ENCODE measurements around the gene AKR1D1.
"Not testable (repeated sequence)": the region's sequence is repeated elsewhere in the genome, so short reads cannot be mapped to it uniquely, and the experiment has no call there.

AKR1D1 gene

DNA sequence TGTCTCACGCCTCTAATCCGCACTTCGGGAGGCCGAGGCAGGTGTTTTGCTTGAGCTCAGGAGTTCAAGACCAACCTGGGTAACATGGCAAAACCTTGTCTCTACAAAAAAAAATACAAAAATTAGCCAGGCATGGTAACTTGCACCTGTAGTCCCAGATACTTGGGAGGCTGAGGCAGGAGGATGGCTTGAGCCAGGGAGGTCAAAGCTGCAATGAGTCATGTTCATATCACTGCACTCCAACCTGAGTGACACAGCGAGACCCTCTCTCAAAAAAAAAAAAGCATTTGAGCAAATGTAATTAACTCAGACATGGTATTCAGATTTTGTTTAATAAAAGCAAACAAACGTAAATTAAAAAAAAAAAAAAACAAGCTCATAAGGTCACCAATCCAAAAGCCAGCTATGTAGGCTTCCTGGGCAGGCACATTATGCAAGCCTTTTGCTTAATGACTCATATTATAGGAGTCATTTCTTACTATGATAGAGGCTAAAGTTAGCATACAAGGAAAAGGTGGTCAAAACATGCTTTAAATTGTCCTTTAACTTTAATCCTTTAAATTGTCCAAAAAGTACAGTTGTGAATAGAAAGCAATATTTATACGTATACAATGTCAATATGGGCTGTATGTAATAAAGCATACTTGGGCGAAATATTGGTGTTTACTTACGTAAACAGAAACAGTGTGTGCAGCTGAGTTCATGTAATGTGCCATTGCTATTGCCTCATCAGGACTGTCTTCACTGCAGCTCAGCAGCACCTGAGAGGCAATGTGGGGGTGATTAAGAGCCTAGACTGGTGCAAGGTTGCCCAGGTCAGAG, 13.0 kb downstream of the AKR1D1 start:
- Histone ChIP-seq H4K91ac (ENCODE audit: low read depth, low read length, poor library complexity) (no peak overlapping the region), H3K27me3 (ENCODE audit: control insufficient read depth in 3 of 3, insufficient read depth in 3 of 3, low read depth in 1 of 3, low read length in 3 of 3) (no peaks in the 10 kb centered on the region), H3K23ac (ENCODE audit: low read depth, low read length, poor library complexity) (no peak overlapping the region), H3K14ac (ENCODE audit: low read length) (no peak overlapping the region), H2BK12ac (ENCODE audit: low read length) (no peak overlapping the region), H3K9me3 (replicated peaks in 1 of 2; ENCODE audit: control insufficient read depth in 2 of 2, insufficient read depth in 1 of 2, low read depth in 1 of 2, low read length in 2 of 2) (no peaks in the 10 kb centered on the region), H2BK120ac (ENCODE audit: low read depth, low read length) (no peak overlapping the region), H3K4me1 (ENCODE audit: control insufficient read depth in 2 of 2, insufficient read depth in 1 of 2, low read depth in 1 of 2, low read length in 2 of 2) (no peaks in the 10 kb centered on the region), H3K27ac (replicated peaks; ENCODE audit: low read length) (no peak overlapping the region), H3K36me3 (replicated peaks in 1 of 2; ENCODE audit: control insufficient read depth in 2 of 2, insufficient read depth in 2 of 2, low read length in 2 of 2) (no peaks in the 10 kb centered on the region), H2BK5ac (ENCODE audit: low read length) (no peak overlapping the region), H3K18ac (ENCODE audit: low read length) (no peak overlapping the region), H2AK5ac (ENCODE audit: low read depth, low read length) (no peak overlapping the region), H3K9ac (ENCODE audit: low read depth, low read length, poor library complexity) (no peak overlapping the region), H2AFZ (ENCODE audit: low read length) (no peak overlapping the region), H3K4me3 (ENCODE audit: low read length in 2 of 2) (no peak overlapping the region), H3K79me1 (ENCODE audit: low read depth, low read length) (no peaks in the 10 kb centered on the region), H4K8ac (ENCODE audit: low read depth, low read length) (no peak overlapping the region), H2BK15ac (ENCODE audit: low read length) (no peak overlapping the region), H3K4ac (ENCODE audit: low read length) (no peak overlapping the region), H3K4me2 (ENCODE audit: insufficient read depth, low read length, poor library complexity, severe bottlenecking) (no peak overlapping the region)
- no CpG with 5 or more reads among the region's 9 CpGs for WGBS, 2 donors (ENCODE audit: extremely low coverage in 2 of 2, insufficient read length in 2 of 2, insufficient replicate concordance in 1 of 2)
- no peak for DNase-seq (ENCODE audit: low spot score)

DNA sequence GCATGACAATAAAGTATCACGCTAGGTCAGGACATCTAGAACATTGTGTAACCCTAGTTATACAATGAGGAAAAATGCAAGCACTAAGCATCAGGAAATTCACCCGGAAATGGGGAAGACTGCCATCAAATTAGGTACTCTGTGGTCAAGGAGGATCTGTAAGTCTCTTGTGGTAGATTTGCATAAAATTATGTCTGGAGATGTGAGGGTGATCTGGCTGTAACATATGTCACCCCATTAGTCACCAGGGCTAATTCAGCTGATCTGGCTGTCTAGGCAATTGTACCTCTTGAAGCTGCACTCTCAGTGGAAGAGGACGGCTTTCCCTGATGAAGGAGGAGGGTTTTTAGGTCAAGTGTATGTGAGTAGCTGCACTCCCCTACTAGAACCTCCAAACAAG, 14.8 kb downstream of the AKR1D1 start:
- Histone ChIP-seq H3K9ac (ENCODE audit: low read depth, low read length, poor library complexity) (no peak overlapping the region), H3K4me1 (ENCODE audit: control insufficient read depth in 2 of 2, insufficient read depth in 1 of 2, low read depth in 1 of 2, low read length in 2 of 2) (no peaks in the 10 kb centered on the region), H2BK5ac (ENCODE audit: low read length) (no peak overlapping the region), H2AFZ (ENCODE audit: low read length) (no peak overlapping the region), H3K14ac (ENCODE audit: low read length) (no peak overlapping the region), H3K4me2 (ENCODE audit: insufficient read depth, low read length, poor library complexity, severe bottlenecking) (no peak overlapping the region), H3K79me1 (ENCODE audit: low read depth, low read length) (no peaks in the 10 kb centered on the region), H3K18ac (ENCODE audit: low read length) (no peak overlapping the region), H3K36me3 (replicated peaks in 1 of 2; ENCODE audit: control insufficient read depth in 2 of 2, insufficient read depth in 2 of 2, low read length in 2 of 2) (no peaks in the 10 kb centered on the region), H2AK5ac (ENCODE audit: low read depth, low read length) (no peak overlapping the region), H4K8ac (ENCODE audit: low read depth, low read length) (no peak overlapping the region), H3K4me3 (ENCODE audit: low read length in 2 of 2) (no peak overlapping the region), H3K27ac (replicated peaks; ENCODE audit: low read length) (no peak overlapping the region), H3K9me3 (replicated peaks in 1 of 2; ENCODE audit: control insufficient read depth in 2 of 2, insufficient read depth in 1 of 2, low read depth in 1 of 2, low read length in 2 of 2) (no peaks in the 10 kb centered on the region), H2BK12ac (ENCODE audit: low read length) (no peak overlapping the region), H3K23ac (ENCODE audit: low read depth, low read length, poor library complexity) (no peak overlapping the region), H3K4ac (ENCODE audit: low read length) (no peak overlapping the region), H3K27me3 (ENCODE audit: control insufficient read depth in 3 of 3, insufficient read depth in 3 of 3, low read depth in 1 of 3, low read length in 3 of 3) (no peaks in the 10 kb centered on the region), H2BK120ac (ENCODE audit: low read depth, low read length) (no peak overlapping the region), H2BK15ac (ENCODE audit: low read length) (no peak overlapping the region), H4K91ac (ENCODE audit: low read depth, low read length, poor library complexity) (no peak overlapping the region)
- no CpG with 5 or more reads among the region's 3 CpGs for WGBS, 2 donors (ENCODE audit: extremely low coverage in 2 of 2, insufficient read length in 2 of 2, insufficient replicate concordance in 1 of 2)
- no peak for DNase-seq (ENCODE audit: low spot score)

DNA sequence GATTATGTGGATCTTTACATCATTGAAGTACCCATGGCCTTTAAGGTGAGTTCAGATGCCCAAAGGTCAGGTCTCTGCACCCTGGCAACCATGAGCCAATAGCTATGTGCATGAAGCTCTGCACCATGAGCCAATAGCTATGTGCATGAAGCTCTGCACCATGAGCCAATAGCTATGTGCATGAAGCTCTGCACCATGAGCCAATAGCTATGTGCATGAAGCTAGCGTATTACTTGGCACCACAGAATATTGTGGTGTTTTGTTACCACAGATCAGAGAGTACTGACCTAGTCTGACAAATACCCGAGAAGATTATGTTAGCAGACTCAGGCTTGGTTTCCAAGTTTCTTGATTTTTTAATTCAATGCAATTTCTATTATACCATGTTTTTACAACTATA, 15.6 kb downstream of the AKR1D1 start:
- H2BK15ac ChIP-seq (ENCODE audit: low read length); H2BK120ac ChIP-seq (ENCODE audit: low read depth, low read length); H3K9me3 ChIP-seq (replicated peaks in 1 of 2; ENCODE audit: control insufficient read depth in 2 of 2, insufficient read depth in 1 of 2, low read depth in 1 of 2, low read length in 2 of 2); H3K27ac ChIP-seq (replicated peaks; ENCODE audit: low read length); H4K91ac ChIP-seq (ENCODE audit: low read depth, low read length, poor library complexity); H4K8ac ChIP-seq (ENCODE audit: low read depth, low read length); H3K27me3 ChIP-seq (ENCODE audit: control insufficient read depth in 3 of 3, insufficient read depth in 3 of 3, low read depth in 1 of 3, low read length in 3 of 3); H2BK5ac ChIP-seq (ENCODE audit: low read length); H3K4me2 ChIP-seq (ENCODE audit: insufficient read depth, low read length, poor library complexity, severe bottlenecking); H3K14ac ChIP-seq (ENCODE audit: low read length); H3K4ac ChIP-seq (ENCODE audit: low read length); DNase-seq (ENCODE audit: low spot score); H3K79me1 ChIP-seq (ENCODE audit: low read depth, low read length); H3K4me3 ChIP-seq (ENCODE audit: low read length in 2 of 2); H3K23ac ChIP-seq (ENCODE audit: low read depth, low read length, poor library complexity); H2AK5ac ChIP-seq (ENCODE audit: low read depth, low read length); H3K9ac ChIP-seq (ENCODE audit: low read depth, low read length, poor library complexity); H2AFZ ChIP-seq (ENCODE audit: low read length); H3K18ac ChIP-seq (ENCODE audit: low read length); H3K36me3 ChIP-seq (replicated peaks in 1 of 2; ENCODE audit: control insufficient read depth in 2 of 2, insufficient read depth in 2 of 2, low read length in 2 of 2); H3K4me1 ChIP-seq (ENCODE audit: control insufficient read depth in 2 of 2, insufficient read depth in 1 of 2, low read depth in 1 of 2, low read length in 2 of 2); H2BK12ac ChIP-seq (ENCODE audit: low read length): not testable (repeated sequence)
- no CpG with 5 or more reads among the region's 2 CpGs for WGBS, 2 donors (ENCODE audit: extremely low coverage in 2 of 2, insufficient read length in 2 of 2, insufficient replicate concordance in 1 of 2)

DNA sequence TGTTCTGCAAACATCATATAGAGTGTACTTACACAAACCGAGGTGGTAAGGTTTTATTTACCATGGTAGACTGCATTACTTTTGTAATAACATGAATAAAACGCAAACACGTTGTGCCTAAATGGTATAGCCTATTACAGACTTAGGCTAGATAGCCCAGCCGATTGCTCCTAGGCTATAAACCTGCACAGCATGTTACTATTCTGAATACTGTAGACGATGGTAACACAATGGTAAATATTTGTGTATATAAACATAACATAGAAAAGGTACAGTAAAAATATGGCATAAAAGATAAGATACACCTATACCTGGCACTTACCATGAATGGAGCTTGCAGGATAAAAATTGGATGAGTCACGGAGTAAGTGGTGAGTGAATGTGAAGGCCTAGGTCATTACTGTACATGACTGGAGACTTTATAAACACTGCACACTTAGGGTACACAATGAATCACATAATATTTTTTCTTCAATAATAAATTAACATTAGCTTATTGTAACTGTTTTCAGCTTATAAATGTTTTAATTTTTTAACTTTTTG, 16.3 kb downstream of the AKR1D1 start:
- Histone ChIP-seq H3K4ac (ENCODE audit: low read length) (no peak overlapping the region), H4K91ac (ENCODE audit: low read depth, low read length, poor library complexity) (no peak overlapping the region), H2AFZ (ENCODE audit: low read length) (no peak overlapping the region), H3K14ac (ENCODE audit: low read length) (no peak overlapping the region), H3K18ac (ENCODE audit: low read length) (no peak overlapping the region), H2BK12ac (ENCODE audit: low read length) (no peak overlapping the region), H3K23ac (ENCODE audit: low read depth, low read length, poor library complexity) (no peak overlapping the region), H3K9me3 (replicated peaks in 1 of 2; ENCODE audit: control insufficient read depth in 2 of 2, insufficient read depth in 1 of 2, low read depth in 1 of 2, low read length in 2 of 2) (no peaks in the 10 kb centered on the region), H2BK15ac (ENCODE audit: low read length) (no peak overlapping the region), H3K4me3 (ENCODE audit: low read length in 2 of 2) (no peak overlapping the region), H2BK120ac (ENCODE audit: low read depth, low read length) (no peak overlapping the region), H3K9ac (ENCODE audit: low read depth, low read length, poor library complexity) (no peak overlapping the region), H4K8ac (ENCODE audit: low read depth, low read length) (no peak overlapping the region), H3K27me3 (ENCODE audit: control insufficient read depth in 3 of 3, insufficient read depth in 3 of 3, low read depth in 1 of 3, low read length in 3 of 3) (no peaks in the 10 kb centered on the region), H3K4me1 (ENCODE audit: control insufficient read depth in 2 of 2, insufficient read depth in 1 of 2, low read depth in 1 of 2, low read length in 2 of 2) (no peaks in the 10 kb centered on the region), H3K27ac (replicated peaks; ENCODE audit: low read length) (no peak overlapping the region), H2AK5ac (ENCODE audit: low read depth, low read length) (no peak overlapping the region), H3K4me2 (ENCODE audit: insufficient read depth, low read length, poor library complexity, severe bottlenecking) (no peak overlapping the region), H2BK5ac (ENCODE audit: low read length) (no peak overlapping the region), H3K79me1 (ENCODE audit: low read depth, low read length) (no peaks in the 10 kb centered on the region), H3K36me3 (replicated peaks in 1 of 2; ENCODE audit: control insufficient read depth in 2 of 2, insufficient read depth in 2 of 2, low read length in 2 of 2) (no peaks in the 10 kb centered on the region)
- DNase-seq (ENCODE audit: low spot score): no peak
- WGBS, 2 donors (ENCODE audit: extremely low coverage in 2 of 2, insufficient read length in 2 of 2, insufficient replicate concordance in 1 of 2): no CpG with 5 or more reads among the region's 6 CpGs
